Measurements from ENCODE around the gene ZNF513.

GRCh38 chr2:27398962-27399361, 18.4 kb upstream of the ZNF513 start:
- TF ChIP-seq EZH2 (IDR thresholded peaks at IDR 0.05; ENCODE audit: borderline replicate concordance, low read depth, low read length, severe bottlenecking) (no peak), POLR2A (IDR thresholded peaks at IDR 0.05; ENCODE audit: low read depth, low read length) (no peak), JUN (IDR thresholded peaks at IDR 0.05; ENCODE audit: borderline replicate concordance, insufficient read depth, insufficient read length, low read depth) (no peak), POLR2AphosphoS5 (IDR thresholded peaks at IDR 0.05; ENCODE audit: insufficient read depth, low read depth, low read length) (no peak), MAX (IDR thresholded peaks at IDR 0.05; ENCODE audit: insufficient read depth, insufficient read length) (no peak), MYC (IDR thresholded peaks at IDR 0.05; ENCODE audit: low read depth, low read length) (no peak), GATA2 (IDR thresholded peaks at IDR 0.05; ENCODE audit: insufficient read depth, insufficient read length, low read depth, low read length) (no peak), FOS (IDR thresholded peaks at IDR 0.05; ENCODE audit: borderline replicate concordance, insufficient read depth, low read length) (no peak)
- TF ChIP-seq, protein P1, sequence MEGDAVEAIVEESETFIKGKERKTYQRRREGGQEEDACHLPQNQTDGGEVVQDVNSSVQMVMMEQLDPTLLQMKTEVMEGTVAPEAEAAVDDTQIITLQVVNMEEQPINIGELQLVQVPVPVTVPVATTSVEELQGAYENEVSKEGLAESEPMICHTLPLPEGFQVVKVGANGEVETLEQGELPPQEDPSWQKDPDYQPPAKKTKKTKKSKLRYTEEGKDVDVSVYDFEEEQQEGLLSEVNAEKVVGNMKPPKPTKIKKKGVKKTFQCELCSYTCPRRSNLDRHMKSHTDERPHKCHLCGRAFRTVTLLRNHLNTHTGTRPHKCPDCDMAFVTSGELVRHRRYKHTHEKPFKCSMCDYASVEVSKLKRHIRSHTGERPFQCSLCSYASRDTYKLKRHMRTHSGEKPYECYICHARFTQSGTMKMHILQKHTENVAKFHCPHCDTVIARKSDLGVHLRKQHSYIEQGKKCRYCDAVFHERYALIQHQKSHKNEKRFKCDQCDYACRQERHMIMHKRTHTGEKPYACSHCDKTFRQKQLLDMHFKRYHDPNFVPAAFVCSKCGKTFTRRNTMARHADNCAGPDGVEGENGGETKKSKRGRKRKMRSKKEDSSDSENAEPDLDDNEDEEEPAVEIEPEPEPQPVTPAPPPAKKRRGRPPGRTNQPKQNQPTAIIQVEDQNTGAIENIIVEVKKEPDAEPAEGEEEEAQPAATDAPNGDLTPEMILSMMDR (IDR thresholded peaks at IDR 0.05; ENCODE audit: extremely low read depth in 1 of 2, insufficient read depth in 1 of 2, low read depth in 1 of 2, low read length in 2 of 2) = no peak

Data from endothelial cell of umbilical vein (primary cell).